H1 (cell line): Measurements from ENCODE around the gene OOSP4A. TPM values are rescaled to one million over a fixed set of nuclear protein-coding genes. Genes with fewer than 3 reads are reported as not detected.

Experiments used
- CTCF ChIA-PET: fragments of 300-600 bp; sonication (Branson Sonifier 250); formaldehyde crosslinking; loops from one replicate; lab custom pipeline; 2021; ENCODE audit not compliant: partially characterized antibody; lab: Charles Lee
- POLR2A ChIA-PET: fragments of 300-600 bp; sonication (Branson Sonifier 250); formaldehyde crosslinking; loops from one replicate; lab custom pipeline; 2021; ENCODE audit warnings: inconsistent platforms; ENCODE audit not compliant: partially characterized antibody; lab: Charles Lee
- DNase-seq, 2 experiments: peaks; one replicate each; pipeline versions ENCODE4 v3.0.0 to v3.0.0-alpha.2; 2010 to 2022; ENCODE audit warnings: low spot score in 2 of 2, low read depth in 1 of 2, mixed read lengths in 1 of 2
- FAIRE-seq: peaks from 2 replicates; lab custom pipeline; 2011; peaks lifted over from hg19 to GRCh38; lab: Jason Lieb, UNC
- H2AFZ ChIP-seq: 2 replicates; pipeline ENCODE4 v1.8.1; 2012; ENCODE audit warnings: low read length, inconsistent platforms
- H2AK5ac ChIP-seq: 2 replicates; pipeline ENCODE4 v1.6.1; 2013; ENCODE audit warnings: low read depth, low read length
- H2BK120ac ChIP-seq: replicated peaks from 2 replicates; pipeline ENCODE3; 2013; ENCODE audit warnings: low read depth, low read length, inconsistent platforms
- H2BK12ac ChIP-seq: 2 replicates; pipeline ENCODE4 v1.6.1; 2013; ENCODE audit warnings: low read depth, low read length
- H2BK15ac ChIP-seq: 2 replicates; pipeline ENCODE4 v1.6.1; 2013; ENCODE audit warnings: low read length
- H2BK20ac ChIP-seq: 2 replicates; pipeline ENCODE4 v1.6.1; 2013; ENCODE audit warnings: low read length
- H2BK5ac ChIP-seq: 2 replicates; pipeline ENCODE4 v1.6.1; 2013; ENCODE audit warnings: low read depth, low read length
- H3K14ac ChIP-seq: 2 replicates; pipeline ENCODE4 v1.6.1; 2013; ENCODE audit warnings: inconsistent platforms; ENCODE audit not compliant: insufficient read length
- H3K18ac ChIP-seq: 2 replicates; pipeline ENCODE4 v1.6.1; 2013; ENCODE audit warnings: low read length; ENCODE audit errors: extremely low read depth
- H3K23ac ChIP-seq: 2 replicates; pipeline ENCODE4 v1.6.1; 2013; ENCODE audit warnings: inconsistent platforms; ENCODE audit not compliant: insufficient read length
- H3K23me2 ChIP-seq: 2 replicates; pipeline ENCODE4 v1.6.1; 2013; ENCODE audit warnings: low read depth, low read length
- H3K27ac ChIP-seq: 2 replicates; pipeline ENCODE4 v1.6.1; 2011; ENCODE audit warnings: low read depth, low read length, inconsistent platforms
- H3K27me3 ChIP-seq, 4 experiments: replicated peaks in 1 of 4; 1 replicate in 1 of 4; 2 replicates in 3 of 4; pipeline versions ENCODE4 v1.6.1 to v1.8.1; 2011 to 2013; ENCODE audit warnings: low read length in 3 of 4, mild to moderate bottlenecking in 3 of 4, inconsistent platforms in 2 of 4, mixed read lengths in 2 of 4, moderate library complexity in 1 of 4; ENCODE audit not compliant: control insufficient read depth in 3 of 4, insufficient read depth in 3 of 4; ENCODE audit errors: extremely low read depth in 1 of 4
- H3K36me3 ChIP-seq, 4 experiments: 2 replicates each; pipeline versions ENCODE4 v1.6.1 to v1.8.1; 2011 to 2013; ENCODE audit warnings: mild to moderate bottlenecking in 4 of 4, low read length in 3 of 4, moderate library complexity in 2 of 4, control low read depth in 1 of 4, inconsistent platforms in 1 of 4; ENCODE audit not compliant: insufficient read depth in 4 of 4, control insufficient read depth in 2 of 4
- H3K4ac ChIP-seq: replicated peaks from 2 replicates; pipeline ENCODE3; 2013; ENCODE audit warnings: low read length, low read depth, mixed read lengths, inconsistent platforms; ENCODE audit not compliant: insufficient read length
- H3K4me1 ChIP-seq, 4 experiments: replicated peaks in 1 of 4; 1 replicate in 1 of 4; 2 replicates in 3 of 4; pipeline versions ENCODE4 v1.6.1 to v1.8.1; 2011 to 2013; ENCODE audit warnings: low read length in 3 of 4, inconsistent platforms in 2 of 4, mixed read lengths in 1 of 4; ENCODE audit not compliant: insufficient read depth in 4 of 4, control insufficient read depth in 3 of 4
- H3K4me2 ChIP-seq, 2 experiments: 2 replicates each; pipeline versions ENCODE4 v1.6.1 to v1.8.1; 2011 to 2013; ENCODE audit warnings: low read depth in 2 of 2, low read length in 2 of 2, control low read depth in 1 of 2, inconsistent platforms in 1 of 2, mild to moderate bottlenecking in 1 of 2; ENCODE audit not compliant: insufficient read depth in 1 of 2
- H3K4me3 ChIP-seq, 4 experiments: fragments of 200-600, 300-600 bp in 1 of 4; sonication (generic), shearing (Covaris generic), sonication (Bioruptor Twin) in 1 of 4; 2 replicates each; pipeline versions ENCODE4 v1.5.1 to v1.8.1; 2011 to 2016; ENCODE audit warnings: low read length in 4 of 4, low read depth in 3 of 4, control low read depth in 2 of 4, inconsistent platforms in 2 of 4, mild to moderate bottlenecking in 2 of 4, mixed read lengths in 1 of 4, moderate library complexity in 1 of 4; ENCODE audit not compliant: insufficient read depth in 2 of 4; ENCODE audit errors: extremely low read depth in 1 of 4
- H3K56ac ChIP-seq: replicated peaks from 2 replicates; pipeline ENCODE3; 2013; ENCODE audit warnings: low read depth, mild to moderate bottlenecking, mixed read lengths, low read length, inconsistent platforms; ENCODE audit not compliant: insufficient read length
- H3K79me1 ChIP-seq: 2 replicates; pipeline ENCODE4 v1.6.1; 2013; ENCODE audit warnings: low read depth, low read length, control low read depth
- H3K79me2 ChIP-seq, 2 experiments: 2 replicates each; pipeline versions ENCODE4 v1.6.1 to v1.8.1; 2012 to 2013; ENCODE audit warnings: low read length in 2 of 2, mild to moderate bottlenecking in 2 of 2, inconsistent platforms in 1 of 2; ENCODE audit not compliant: insufficient read depth in 2 of 2, control insufficient read depth in 1 of 2
- H3K9ac ChIP-seq, 4 experiments: replicated peaks in 1 of 4; 1 replicate in 1 of 4; 2 replicates in 3 of 4; pipeline versions ENCODE4 v1.6.1 to v1.8.1; 2011 to 2013; ENCODE audit warnings: low read depth in 3 of 4, low read length in 3 of 4, control low read depth in 2 of 4, mild to moderate bottlenecking in 2 of 4, moderate library complexity in 2 of 4, inconsistent platforms in 1 of 4; ENCODE audit errors: extremely low read depth in 1 of 4
- H3K9me3 ChIP-seq, 2 experiments: 2 replicates each; pipeline versions ENCODE4 v1.6.1 to v1.8.1; 2012 to 2013; ENCODE audit warnings: mild to moderate bottlenecking in 2 of 2, moderate library complexity in 2 of 2, control low read depth in 1 of 2, inconsistent platforms in 1 of 2, low read depth in 1 of 2, low read length in 1 of 2, mixed read lengths in 1 of 2; ENCODE audit not compliant: insufficient read depth in 2 of 2
- H4K20me1 ChIP-seq, 2 experiments: replicated peaks in 1 of 2; 2 replicates each; pipeline versions ENCODE3 to v1.8.1; 2011 to 2013; ENCODE audit warnings: inconsistent platforms in 2 of 2, low read length in 2 of 2, mild to moderate bottlenecking in 1 of 2; ENCODE audit not compliant: insufficient read depth in 2 of 2, control insufficient read depth in 1 of 2
- H4K5ac ChIP-seq: 2 replicates; pipeline ENCODE4 v1.6.1; 2013; ENCODE audit warnings: low read length, low read depth, mixed read lengths, inconsistent platforms; ENCODE audit not compliant: insufficient read length
- H4K8ac ChIP-seq: 2 replicates; pipeline ENCODE4 v1.8.0; 2013; ENCODE audit warnings: mild to moderate bottlenecking, moderate library complexity, low read length, inconsistent platforms; ENCODE audit not compliant: insufficient read depth; ENCODE audit errors: extremely low read depth
- H4K91ac ChIP-seq: replicated peaks from 2 replicates; pipeline ENCODE3; 2013; ENCODE audit warnings: low read length, mixed read lengths, inconsistent platforms; ENCODE audit not compliant: insufficient read length
- E2F6 ChIP-seq: IDR thresholded peaks from 2 replicates; pipeline ENCODE4 v1.6.1; 2012; ENCODE audit warnings: inconsistent platforms
- FOSL1 ChIP-seq: IDR thresholded peaks from 2 replicates; pipeline ENCODE4 v1.6.1; 2011; ENCODE audit warnings: mild to moderate bottlenecking, low read depth, low read length, moderate library complexity; ENCODE audit not compliant: insufficient read depth
- GABPA ChIP-seq: IDR thresholded peaks from 2 replicates; pipeline ENCODE4 v1.6.1; 2011; ENCODE audit warnings: mild to moderate bottlenecking, low read length, moderate library complexity, borderline replicate concordance; ENCODE audit not compliant: insufficient read depth
- KDM1A ChIP-seq: fragments of 200-600, 300-600 bp; sonication (generic); IDR thresholded peaks from 2 replicates; pipeline ENCODE4 v1.7.1; 2016; ENCODE audit warnings: mild to moderate bottlenecking, low read length, borderline replicate concordance
- POLR2AphosphoS5 ChIP-seq: IDR thresholded peaks from 2 replicates; pipeline ENCODE4 v1.6.1; 2011; ENCODE audit warnings: low read depth, low read length
- POU5F1 ChIP-seq: IDR thresholded peaks from 2 replicates; pipeline ENCODE4 v1.6.1; 2011; ENCODE audit warnings: low read depth, mild to moderate bottlenecking, low read length, moderate library complexity
- RFX5 ChIP-seq: IDR thresholded peaks from 2 replicates; pipeline ENCODE4 v1.6.1; 2011; ENCODE audit warnings: low read depth, low read length, improper control_type of control experiment, borderline replicate concordance
- TAF1 ChIP-seq: IDR thresholded peaks from 2 replicates; pipeline ENCODE4 v1.6.1; 2011; ENCODE audit warnings: mild to moderate bottlenecking, low read depth, low read length
- WGBS, 2 experiments: shearing (Covaris generic) in 1 of 2; methylation state at CpG; one replicate each; pipeline versions ENCODE4 v1.1.6 to v1.1.7; 2013 to 2015; ENCODE audit warnings: low lambda C conversion rate in 2 of 2, mixed read lengths in 2 of 2, inconsistent platforms in 1 of 2, low coverage in 1 of 2, missing lambda C conversion rate in 1 of 2; ENCODE audit not compliant: insufficient replicate concordance in 2 of 2, insufficient coverage in 1 of 2, insufficient read length in 1 of 2; ENCODE audit errors: extremely low coverage in 1 of 2, missing lambda C conversion rate in 1 of 2; 5-methylcytosine and 5-hydroxymethylcytosine counted together
- polyA plus RNA-seq, 7 experiments: library from polyadenylated mRNA; depleted of rRNA in 3 of 7; stranded (reverse) in 5 of 7; unstranded in 2 of 7; fragments of >200 nt in 5 of 7; fragments of 200-250 nt in 2 of 7; gene quantifications; 1 replicate in 5 of 7; 2 replicates in 1 of 7; 4 replicates in 1 of 7; pipeline versions ENCODE4 v1.2.1 to v1.2.3, GENCODE V29; 2011 to 2013; ENCODE audit warnings: missing spikeins in 2 of 7, mixed read lengths in 2 of 7
- total RNA-seq: library from RNA; stranded (reverse); fragmentation: NEBNext Ultra II Directional; extraction: Animal tissue kit (Norgen Biotek cat#: 25700); gene quantifications from 2 replicates; pipeline ENCODE4 v1.2.1, GENCODE V29; 2021

OOSP4A gene
- total and polyA plus RNA-seq, 2 of the 8 experiments (the other 6 are each of a cell fraction or from before 2014, with no cell fraction given) = not detected

- Histone ChIP-seq H3K9ac (no peak overlapping the region), H2BK120ac (no peak overlapping the region), H4K20me1 (no peaks in the 10 kb centered on the region), H3K14ac (no peak overlapping the region), H4K5ac (no peak overlapping the region), H3K27me3 (no peaks in the 10 kb centered on the region), H4K8ac (no peak overlapping the region), H2AK5ac (no peak overlapping the region), H3K56ac (no peak overlapping the region), H3K4me1 (no peaks in the 10 kb centered on the region), H3K18ac (no peak overlapping the region), H3K9me3 (no peaks in the 10 kb centered on the region), H3K23ac (no peak overlapping the region), H3K4ac (no peak overlapping the region), H3K79me2 (no peaks in the 10 kb centered on the region), H3K79me1 (no peaks in the 10 kb centered on the region), H3K27ac (no peak overlapping the region), H3K4me3 (no peak overlapping the region), H2BK20ac (no peak overlapping the region), H3K36me3 (no peaks in the 10 kb centered on the region), H3K23me2 (no peaks in the 10 kb centered on the region), H3K4me2 (no peak overlapping the region), H2BK15ac (no peak overlapping the region), H4K91ac (no peak overlapping the region), H2BK12ac (no peak overlapping the region), H2BK5ac (no peak overlapping the region), H2AFZ (no peak overlapping the region)
- CTCF ChIA-PET = interaction anchor here (0.9 kb wide), 1 partner anchor 19 kb away, joined by 3 read pairs; no protein-coding TSS in a partner anchor
- DNase-seq (no peak), FAIRE-seq (no peak)
- TF ChIP-seq FOSL1 = no peak
- no peak for TF ChIP-seq POLR2AphosphoS5
- TF ChIP-seq RFX5 = no peak
- no peak for TF ChIP-seq GABPA
- no peak for TF ChIP-seq KDM1A
- TF ChIP-seq E2F6 = no peak
- TF ChIP-seq POU5F1 = no peak
- no peak for TF ChIP-seq TAF1
- WGBS, 2 experiments = 100% methylated on average over 3 of the region's 3 CpGs; no CpG with 5 or more reads in 1 of the 2 experiments
- POLR2A ChIA-PET = no interaction called here
These were observed 2.4 kb downstream of the OOSP4A start for GRCh38 chr11:59966201-59966600.
